ENCODE data around the gene RIC8B. TPM values are rescaled to one million over a fixed set of nuclear protein-coding genes. Genes with fewer than 3 reads are reported as not detected.

Gene RIC8B
- total and polyA plus RNA-seq, 12 donors: 6.6 to 32.1 (median 22.3) TPM

GRCh38 chr12:106861984-106862916 is 87.8 kb downstream of the RIC8B start:
- TF ChIP-seq, protein P1, sequence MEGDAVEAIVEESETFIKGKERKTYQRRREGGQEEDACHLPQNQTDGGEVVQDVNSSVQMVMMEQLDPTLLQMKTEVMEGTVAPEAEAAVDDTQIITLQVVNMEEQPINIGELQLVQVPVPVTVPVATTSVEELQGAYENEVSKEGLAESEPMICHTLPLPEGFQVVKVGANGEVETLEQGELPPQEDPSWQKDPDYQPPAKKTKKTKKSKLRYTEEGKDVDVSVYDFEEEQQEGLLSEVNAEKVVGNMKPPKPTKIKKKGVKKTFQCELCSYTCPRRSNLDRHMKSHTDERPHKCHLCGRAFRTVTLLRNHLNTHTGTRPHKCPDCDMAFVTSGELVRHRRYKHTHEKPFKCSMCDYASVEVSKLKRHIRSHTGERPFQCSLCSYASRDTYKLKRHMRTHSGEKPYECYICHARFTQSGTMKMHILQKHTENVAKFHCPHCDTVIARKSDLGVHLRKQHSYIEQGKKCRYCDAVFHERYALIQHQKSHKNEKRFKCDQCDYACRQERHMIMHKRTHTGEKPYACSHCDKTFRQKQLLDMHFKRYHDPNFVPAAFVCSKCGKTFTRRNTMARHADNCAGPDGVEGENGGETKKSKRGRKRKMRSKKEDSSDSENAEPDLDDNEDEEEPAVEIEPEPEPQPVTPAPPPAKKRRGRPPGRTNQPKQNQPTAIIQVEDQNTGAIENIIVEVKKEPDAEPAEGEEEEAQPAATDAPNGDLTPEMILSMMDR (IDR thresholded peaks at IDR 0.05): no peak
- H3K36me3 ChIP-seq: peaks cover 0 to 59% (median 8%) of the 10 kb centered on the region in 9 donors
- H3K4me1 ChIP-seq: peaks cover 0 to 21% (median 6%) of the 10 kb centered on the region in 9 donors
- intact Hi-C loops (cut with DNase I): no loop called here
- ATAC-seq (no peak), DNase-seq (no peak)
- no peak overlapping the region for H3K4me3 ChIP-seq
- H3K9me3 ChIP-seq: no peaks in the 10 kb centered on the region
- 95 to 97% methylated on average over 3 of the region's 3 CpGs for WGBS, 2 donors
- no peak overlapping the region for H3K27ac ChIP-seq
- H3K27me3 ChIP-seq: no peaks in the 10 kb centered on the region

DNA sequence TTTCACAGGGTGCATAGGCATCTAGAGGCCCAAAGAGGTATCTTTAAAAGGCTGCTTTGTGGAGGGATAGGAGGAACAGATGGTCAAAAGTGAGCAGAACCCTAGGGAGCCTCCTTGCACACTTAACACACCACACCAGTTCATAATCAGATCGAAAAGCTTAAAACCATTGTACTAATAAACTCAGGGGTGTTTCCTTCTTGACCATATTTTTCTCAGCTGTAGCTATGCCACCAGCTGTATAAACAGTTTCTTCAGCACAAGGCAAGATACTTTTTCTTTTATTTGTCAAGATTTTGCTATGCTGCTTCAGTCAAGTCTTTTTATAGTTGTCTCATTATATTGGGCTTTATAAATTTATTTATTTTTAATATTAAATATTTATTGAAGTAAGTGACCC is 88.7 kb downstream of the RIC8B start:
- ATAC-seq (no peak), DNase-seq (no peak)
- H3K9me3 ChIP-seq: no peaks in the 10 kb centered on the region
- intact Hi-C loops (cut with DNase I): no loop called here
- peaks cover 0 to 62% (median 8%) of the 10 kb centered on the region in 9 donors for H3K36me3 ChIP-seq
- no peaks in the 10 kb centered on the region for H3K27me3 ChIP-seq
- WGBS, 2 donors: 66 to 76% methylated on average over 1 of the region's 1 CpG
- peaks cover 0 to 21% (median 6%) of the 10 kb centered on the region in 9 donors for H3K4me1 ChIP-seq
- no peak overlapping the region for H3K27ac ChIP-seq
- TF ChIP-seq, protein P1 (IDR thresholded peaks at IDR 0.05): no peak
- no peak overlapping the region for H3K4me3 ChIP-seq

DNA sequence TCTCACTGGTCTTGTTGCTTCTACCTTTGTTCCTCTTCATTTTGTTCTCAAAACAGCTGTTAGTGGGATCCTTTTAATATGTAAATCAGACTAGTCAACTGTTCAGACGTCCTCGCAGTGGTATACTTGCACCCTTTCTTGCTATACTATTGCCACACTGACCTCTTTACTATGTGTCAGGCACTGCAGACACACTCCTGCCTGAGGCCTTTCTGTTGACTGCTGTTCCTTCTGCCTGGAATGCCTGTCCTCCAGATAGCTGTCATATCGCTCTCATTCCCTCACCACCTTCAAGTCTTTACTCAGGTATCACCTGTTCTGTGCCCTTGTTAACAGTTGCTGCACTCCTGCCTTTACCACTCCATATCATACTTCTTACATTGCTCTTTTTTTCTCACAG is 91.2 kb downstream of the RIC8B start:
- Histone ChIP-seq H3K4me1 (peaks cover 0 to 25% (median 6%) of the 10 kb centered on the region in 9 donors), H3K4me3 (no peak overlapping the region), H3K27ac (no peak overlapping the region), H3K36me3 (peaks cover 0 to 39% (median 5%) of the 10 kb centered on the region in 9 donors), H3K9me3 (no peaks in the 10 kb centered on the region), H3K27me3 (no peaks in the 10 kb centered on the region)
- 72 to 80% methylated on average over 3 of the region's 3 CpGs for WGBS, 2 donors
- intact Hi-C loops (cut with DNase I): no loop called here
- TF ChIP-seq, protein P1 (IDR thresholded peaks at IDR 0.05): no peak
- DNase-seq (no peak), ATAC-seq (no peak)

- no peak for ATAC-seq
- Histone ChIP-seq H3K4me1 (peaks cover 0 to 25% (median 6%) of the 10 kb centered on the region in 9 donors), H3K4me3 (no peak overlapping the region), H3K36me3 (peaks cover 0 to 36% (median 0%) of the 10 kb centered on the region in 9 donors), H3K27me3 (no peaks in the 10 kb centered on the region), H3K9me3 (no peaks in the 10 kb centered on the region), H3K27ac (no peak overlapping the region)
- no peak for DNase-seq
- WGBS, 2 donors: 84 to 86% methylated on average over 5 of the region's 5 CpGs
- TF ChIP-seq, protein P1 (IDR thresholded peaks at IDR 0.05): no peak
- intact Hi-C loops (cut with DNase I): no loop called here
Measured at GRCh38 chr12:106866426-106867080, 92.1 kb downstream of the RIC8B start.
